HEK293 (cell line): Measurements from ENCODE around the gene SCYL3.
"Not testable (repeated sequence)": the region's sequence is repeated elsewhere in the genome, so short reads cannot be mapped to it uniquely, and the experiment has no call there.

Source experiments
- CTCF ChIA-PET: fragments of 350-600 bp; formaldehyde crosslinking; extraction: SDS; loops from one replicate; lab custom pipeline; 2021; ENCODE audit warnings: antibody characterized with exemption; lab: Yijun Ruan, JAX
- POLR2A ChIA-PET: fragments of 300-600 bp; formaldehyde crosslinking; extraction: SDS; loops from one replicate; lab custom pipeline; 2020; ENCODE audit warnings: antibody characterized with exemption, inconsistent platforms; lab: Yijun Ruan, JAX
- H3K27ac ChIP-seq: fragments of 200-500 bp; sonication (Bioruptor generic); 2 replicates; pipeline ENCODE4 v1.5.1; 2014; ENCODE audit warnings: low read depth, low read length, control low read depth, inconsistent platforms; ENCODE audit errors: extremely low read depth
- H3K36me3 ChIP-seq, 2 experiments: fragments of 200-500 bp in 1 of 2; sonication (Bioruptor generic) in 1 of 2; 1 replicate in 1 of 2; 2 replicates in 1 of 2; pipeline ENCODE4 v1.5.1; 2014 to 2017; ENCODE audit warnings: inconsistent platforms in 2 of 2, low read length in 2 of 2; ENCODE audit not compliant: control insufficient read depth in 2 of 2, insufficient read depth in 1 of 2
- H3K4me1 ChIP-seq: fragments of 200-500 bp; sonication (Bioruptor generic); 2 replicates; pipeline ENCODE4 v1.5.1; 2014; ENCODE audit warnings: mild to moderate bottlenecking, low read length, inconsistent platforms; ENCODE audit not compliant: control insufficient read depth, insufficient read depth
- H3K4me3 ChIP-seq: 2 replicates; pipeline ENCODE4 v1.5.1; 2011; ENCODE audit warnings: low read depth, mild to moderate bottlenecking, control low read depth, low read length, moderate library complexity
- H3K9me3 ChIP-seq: fragments of 200-500 bp; sonication (Bioruptor generic); 2 replicates; pipeline ENCODE4 v1.5.1; 2014; ENCODE audit warnings: low read depth, low read length, inconsistent platforms; ENCODE audit not compliant: control insufficient read depth, insufficient read depth
- GLI2 ChIP-seq: fragments of 450-650 bp; formaldehyde crosslinking; IDR thresholded peaks from 2 replicates; pipeline ENCODE4; 2017; ENCODE audit warnings: missing biosample characterization, missing genetic modification characterization, low read depth, borderline replicate concordance
- GLI4 ChIP-seq: fragments of 450-650 bp; formaldehyde crosslinking; IDR thresholded peaks from 2 replicates; pipeline ENCODE4 v1.5.1; 2016; ENCODE audit warnings: missing biosample characterization, missing genetic modification characterization
- REPIN1 ChIP-seq: fragments of 450-650 bp; formaldehyde crosslinking; IDR thresholded peaks from 2 replicates; pipeline ENCODE4 v1.5.1; 2017; ENCODE audit warnings: missing biosample characterization, missing genetic modification characterization, low read depth
- SALL2 ChIP-seq: fragments of 450-650 bp; formaldehyde crosslinking; IDR thresholded peaks from 2 replicates; pipeline ENCODE4 v1.5.0; 2017; ENCODE audit warnings: missing biosample characterization, mild to moderate bottlenecking, missing genetic modification characterization, borderline replicate concordance
- SETDB1 ChIP-seq: IDR thresholded peaks from one replicate; pipeline ENCODE4 v1.6.1; 2017; ENCODE audit warnings: mild to moderate bottlenecking, low read length, moderate library complexity, mixed read lengths; ENCODE audit not compliant: insufficient read length
- SP7 ChIP-seq: fragments of 450-650 bp; formaldehyde crosslinking; IDR thresholded peaks from 2 replicates; pipeline ENCODE4 v1.5.1; 2016; ENCODE audit warnings: missing biosample characterization, missing genetic modification characterization
- TCF7L2 ChIP-seq: IDR thresholded peaks from 2 replicates; pipeline ENCODE4 v1.6.1; 2011; ENCODE audit warnings: low read depth, mild to moderate bottlenecking, inconsistent platforms, low read length, moderate library complexity, borderline replicate concordance
- WT1 ChIP-seq: fragments of 450-650 bp; formaldehyde crosslinking; IDR thresholded peaks from 2 replicates; pipeline ENCODE4 v1.5.1; 2016; ENCODE audit warnings: missing biosample characterization, missing genetic modification characterization
- ZNF138 ChIP-seq: fragments of 450-650 bp; formaldehyde crosslinking; IDR thresholded peaks from 2 replicates; pipeline ENCODE4 v1.5.1; 2016; ENCODE audit warnings: missing biosample characterization, missing genetic modification characterization, borderline replicate concordance
- ZNF169 ChIP-seq: fragments of 450-650 bp; formaldehyde crosslinking; IDR thresholded peaks from 2 replicates; pipeline ENCODE4 v1.5.1; 2016; ENCODE audit warnings: missing biosample characterization, missing genetic modification characterization
- ZNF174 ChIP-seq: fragments of 450-650 bp; formaldehyde crosslinking; IDR thresholded peaks from 2 replicates; pipeline ENCODE4 v1.5.0; 2017; ENCODE audit warnings: missing biosample characterization, mild to moderate bottlenecking, missing genetic modification characterization
- ZNF202 ChIP-seq: fragments of 450-650 bp; formaldehyde crosslinking; IDR thresholded peaks from 2 replicates; pipeline ENCODE4 v1.5.1; 2016; ENCODE audit warnings: missing biosample characterization, missing genetic modification characterization, borderline replicate concordance
- ZNF214 ChIP-seq: fragments of 450-650 bp; formaldehyde crosslinking; IDR thresholded peaks from 2 replicates; pipeline ENCODE4 v1.5.1; 2017; ENCODE audit warnings: missing biosample characterization, mild to moderate bottlenecking, missing genetic modification characterization, borderline replicate concordance
- ZNF221 ChIP-seq: fragments of 450-650 bp; formaldehyde crosslinking; IDR thresholded peaks from 2 replicates; pipeline ENCODE4 v1.5.1; 2017; ENCODE audit warnings: missing biosample characterization, missing genetic modification characterization, borderline replicate concordance
- ZNF302 ChIP-seq: fragments of 450-650 bp; formaldehyde crosslinking; IDR thresholded peaks from 2 replicates; pipeline ENCODE4 v1.5.1; 2016; ENCODE audit warnings: missing biosample characterization, missing genetic modification characterization, low read depth
- ZNF366 ChIP-seq: fragments of 450-650 bp; formaldehyde crosslinking; conservative IDR thresholded peaks from 2 replicates; pipeline ENCODE4 v1.5.1; 2016; ENCODE audit warnings: missing biosample characterization, missing genetic modification characterization
- ZNF521 ChIP-seq: fragments of 450-650 bp; formaldehyde crosslinking; IDR thresholded peaks from 2 replicates; pipeline ENCODE4 v1.5.1; 2017; ENCODE audit warnings: missing biosample characterization, mild to moderate bottlenecking, missing genetic modification characterization
- ZNF530 ChIP-seq: fragments of 450-650 bp; formaldehyde crosslinking; IDR thresholded peaks from 2 replicates; pipeline ENCODE4 v1.5.1; 2016; ENCODE audit warnings: low read depth, missing biosample characterization, missing genetic modification characterization
- ZNF585B ChIP-seq: fragments of 450-650 bp; formaldehyde crosslinking; IDR thresholded peaks from 2 replicates; pipeline ENCODE4 v1.5.1; 2016; ENCODE audit warnings: missing biosample characterization, missing genetic modification characterization
- TF ChIP-seq, protein P1 (sequence below): fragments of 450-650 bp; formaldehyde crosslinking; IDR thresholded peaks from 2 replicates; pipeline ENCODE4 v1.5.1; 2017; ENCODE audit warnings: missing biosample characterization, missing genetic modification characterization
- TF ChIP-seq, protein P2 (sequence below): fragments of 450-650 bp; formaldehyde crosslinking; IDR thresholded peaks from 2 replicates; pipeline ENCODE4 v1.5.1; 2017; ENCODE audit warnings: missing biosample characterization, missing genetic modification characterization
- TF ChIP-seq, protein P3 (sequence below): fragments of 450-650 bp; formaldehyde crosslinking; IDR thresholded peaks from 2 replicates; pipeline ENCODE4 v1.5.0; 2017; ENCODE audit warnings: missing biosample characterization, missing genetic modification characterization, borderline replicate concordance

The SCYL3 gene

DNA sequence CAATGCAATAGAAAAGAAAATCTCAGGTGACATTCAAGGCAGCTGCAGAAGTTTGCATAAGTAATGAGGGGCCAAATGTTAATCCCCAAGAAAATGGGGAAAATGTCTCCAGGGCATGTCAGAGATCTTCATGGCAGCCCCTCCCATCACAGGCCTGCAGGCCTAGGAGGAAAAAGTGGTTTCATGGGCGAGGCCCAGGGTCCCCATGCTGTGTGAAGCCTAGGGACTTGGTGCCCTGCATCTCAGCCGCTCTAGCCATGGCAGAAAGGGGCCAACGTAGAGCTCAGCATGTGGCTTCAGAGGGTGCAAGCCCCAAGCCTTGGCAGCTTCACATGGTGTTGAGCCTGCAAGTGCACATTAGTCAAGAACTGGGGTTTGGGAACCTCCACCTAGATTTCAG, 21.7 kb downstream of the SCYL3 start:
- peaks cover 16 to 95% of the 10 kb centered on the region in 2 experiments for H3K36me3 ChIP-seq
- TF ChIP-seq SETDB1 (peak; percentile 28), ZNF585B (tag by site-specific recombination) (peak; percentile 97)
- POLR2A ChIA-PET, H3K27ac ChIP-seq, H3K4me1 ChIP-seq, H3K4me3 ChIP-seq, H3K9me3 ChIP-seq, CTCF ChIA-PET: not testable (repeated sequence)

DNA sequence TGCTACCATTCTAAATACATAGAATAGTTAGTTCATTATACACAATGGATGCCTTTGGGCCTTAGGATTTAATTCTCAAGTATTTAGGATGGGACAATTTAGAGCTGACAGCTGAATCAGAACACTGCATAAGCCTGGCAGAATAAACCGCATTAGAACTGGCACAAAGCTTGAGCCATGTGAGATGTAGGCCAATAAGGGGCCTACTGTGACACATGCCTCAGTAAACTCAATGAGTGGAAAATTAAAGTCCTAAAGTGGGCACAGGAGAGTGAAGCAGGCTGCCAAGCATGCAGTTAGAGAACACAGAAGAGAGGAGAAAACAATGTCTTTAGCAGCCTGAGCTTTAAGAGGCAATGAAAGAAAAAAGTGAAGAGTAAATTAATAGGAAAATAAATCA, 24.3 kb downstream of the SCYL3 start:
- TF ChIP-seq SALL2 (tag by site-specific recombination): no peak
- TF ChIP-seq ZNF214 (tag by site-specific recombination): no peak
- TF ChIP-seq ZNF366 (tag by site-specific recombination): no peak
- no peak for TF ChIP-seq ZNF221 (tag by site-specific recombination)
- TF ChIP-seq GLI2 (tag by site-specific recombination): no peak
- TF ChIP-seq ZNF521 (tag by site-specific recombination): no peak
- TF ChIP-seq REPIN1 (tag by site-specific recombination): no peak
- TF ChIP-seq SP7 (tag by site-specific recombination): no peak
- TF ChIP-seq ZNF138 (tag by site-specific recombination): no peak
- TF ChIP-seq ZNF530: no peak
- TF ChIP-seq, protein P1, sequence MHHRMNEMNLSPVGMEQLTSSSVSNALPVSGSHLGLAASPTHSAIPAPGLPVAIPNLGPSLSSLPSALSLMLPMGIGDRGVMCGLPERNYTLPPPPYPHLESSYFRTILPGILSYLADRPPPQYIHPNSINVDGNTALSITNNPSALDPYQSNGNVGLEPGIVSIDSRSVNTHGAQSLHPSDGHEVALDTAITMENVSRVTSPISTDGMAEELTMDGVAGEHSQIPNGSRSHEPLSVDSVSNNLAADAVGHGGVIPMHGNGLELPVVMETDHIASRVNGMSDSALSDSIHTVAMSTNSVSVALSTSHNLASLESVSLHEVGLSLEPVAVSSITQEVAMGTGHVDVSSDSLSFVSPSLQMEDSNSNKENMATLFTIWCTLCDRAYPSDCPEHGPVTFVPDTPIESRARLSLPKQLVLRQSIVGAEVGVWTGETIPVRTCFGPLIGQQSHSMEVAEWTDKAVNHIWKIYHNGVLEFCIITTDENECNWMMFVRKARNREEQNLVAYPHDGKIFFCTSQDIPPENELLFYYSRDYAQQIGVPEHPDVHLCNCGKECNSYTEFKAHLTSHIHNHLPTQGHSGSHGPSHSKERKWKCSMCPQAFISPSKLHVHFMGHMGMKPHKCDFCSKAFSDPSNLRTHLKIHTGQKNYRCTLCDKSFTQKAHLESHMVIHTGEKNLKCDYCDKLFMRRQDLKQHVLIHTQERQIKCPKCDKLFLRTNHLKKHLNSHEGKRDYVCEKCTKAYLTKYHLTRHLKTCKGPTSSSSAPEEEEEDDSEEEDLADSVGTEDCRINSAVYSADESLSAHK (tag by site-specific recombination): no peak
- no peak for TF ChIP-seq ZNF302 (tag by site-specific recombination)
- no peak for TF ChIP-seq ZNF174 (tag by site-specific recombination)
- no peak for TF ChIP-seq ZNF202 (tag by site-specific recombination)
- TF ChIP-seq WT1 (tag by site-specific recombination): no peak
- TF ChIP-seq TCF7L2: no peak
- no peak for TF ChIP-seq GLI4 (tag by site-specific recombination)
- TF ChIP-seq, protein P2, sequence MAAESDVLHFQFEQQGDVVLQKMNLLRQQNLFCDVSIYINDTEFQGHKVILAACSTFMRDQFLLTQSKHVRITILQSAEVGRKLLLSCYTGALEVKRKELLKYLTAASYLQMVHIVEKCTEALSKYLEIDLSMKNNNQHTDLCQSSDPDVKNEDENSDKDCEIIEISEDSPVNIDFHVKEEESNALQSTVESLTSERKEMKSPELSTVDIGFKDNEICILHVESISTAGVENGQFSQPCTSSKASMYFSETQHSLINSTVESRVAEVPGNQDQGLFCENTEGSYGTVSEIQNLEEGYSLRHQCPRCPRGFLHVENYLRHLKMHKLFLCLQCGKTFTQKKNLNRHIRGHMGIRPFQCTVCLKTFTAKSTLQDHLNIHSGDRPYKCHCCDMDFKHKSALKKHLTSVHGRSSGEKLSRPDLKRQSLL (tag by site-specific recombination): no peak
- no peak for TF ChIP-seq ZNF169 (tag by site-specific recombination)
- TF ChIP-seq, protein P3, sequence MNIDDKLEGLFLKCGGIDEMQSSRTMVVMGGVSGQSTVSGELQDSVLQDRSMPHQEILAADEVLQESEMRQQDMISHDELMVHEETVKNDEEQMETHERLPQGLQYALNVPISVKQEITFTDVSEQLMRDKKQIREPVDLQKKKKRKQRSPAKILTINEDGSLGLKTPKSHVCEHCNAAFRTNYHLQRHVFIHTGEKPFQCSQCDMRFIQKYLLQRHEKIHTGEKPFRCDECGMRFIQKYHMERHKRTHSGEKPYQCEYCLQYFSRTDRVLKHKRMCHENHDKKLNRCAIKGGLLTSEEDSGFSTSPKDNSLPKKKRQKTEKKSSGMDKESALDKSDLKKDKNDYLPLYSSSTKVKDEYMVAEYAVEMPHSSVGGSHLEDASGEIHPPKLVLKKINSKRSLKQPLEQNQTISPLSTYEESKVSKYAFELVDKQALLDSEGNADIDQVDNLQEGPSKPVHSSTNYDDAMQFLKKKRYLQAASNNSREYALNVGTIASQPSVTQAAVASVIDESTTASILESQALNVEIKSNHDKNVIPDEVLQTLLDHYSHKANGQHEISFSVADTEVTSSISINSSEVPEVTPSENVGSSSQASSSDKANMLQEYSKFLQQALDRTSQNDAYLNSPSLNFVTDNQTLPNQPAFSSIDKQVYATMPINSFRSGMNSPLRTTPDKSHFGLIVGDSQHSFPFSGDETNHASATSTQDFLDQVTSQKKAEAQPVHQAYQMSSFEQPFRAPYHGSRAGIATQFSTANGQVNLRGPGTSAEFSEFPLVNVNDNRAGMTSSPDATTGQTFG (tag by site-specific recombination): no peak
- POLR2A ChIA-PET: no interaction called here
- peaks cover 6 to 96% of the 10 kb centered on the region in 2 experiments for H3K36me3 ChIP-seq
- CTCF ChIA-PET: no interaction called here
- no peaks in the 10 kb centered on the region for H3K9me3 ChIP-seq
- H3K4me3 ChIP-seq: no peak overlapping the region
- no peak overlapping the region for H3K27ac ChIP-seq
- H3K4me1 ChIP-seq: no peaks in the 10 kb centered on the region
